Fibroblast of skin of left quadriceps (primary cell): Measurements from ENCODE around the gene TOR1A.
A peak's percentile ranks its signal among the peaks of the same experiment; 100 is the strongest.

ENCODE experiments used
- DNase-seq, 2 experiments: peaks; one replicate each; pipeline ENCODE4 v3.0.0-alpha.2; 2013; ENCODE audit warnings: low read depth in 2 of 2

The TOR1A gene

GRCh38 chr9:129823935-129824601 lies at the start of gene TOR1A:
TOR1A (minus strand) TSS chr9:129824136; CDS start chr9:129824085, 51 bp downstream.
- peak; percentile 88 to 90 for DNase-seq

GRCh38 chr9:129871046-129871445 lies 47.1 kb upstream of the TOR1A start:
- no peak for DNase-seq

GRCh38 chr9:129869585-129870501 lies 45.9 kb upstream of the TOR1A start:
- DNase-seq, result no peak

GRCh38 chr9:129868872-129869486 lies 45.0 kb upstream of the TOR1A start:
- no peak for DNase-seq

GRCh38 chr9:129868023-129868871 lies 44.3 kb upstream of the TOR1A start:
- no peak for DNase-seq

GRCh38 chr9:129867136-129868022 lies 43.4 kb upstream of the TOR1A start:
- DNase-seq, result no peak

GRCh38 chr9:129866394-129867135 lies 42.6 kb upstream of the TOR1A start:
- no peak for DNase-seq

GRCh38 chr9:129865668-129866320 lies 41.9 kb upstream of the TOR1A start:
- DNase-seq, result no peak

- DNase-seq, result no peak
Measured at GRCh38 chr9:129864991-129865647, 41.2 kb upstream of the TOR1A start.

- peak; percentile 67 to 72 for DNase-seq
Measured at GRCh38 chr9:129863059-129863690, 39.2 kb upstream of the TOR1A start.

GRCh38 chr9:129861447-129861827 lies 37.5 kb upstream of the TOR1A start:
- DNase-seq, result no peak

- no peak for DNase-seq
Measured at GRCh38 chr9:129860653-129861446, 36.9 kb upstream of the TOR1A start.

- no peak for DNase-seq
Measured at GRCh38 chr9:129858167-129858962, 34.4 kb upstream of the TOR1A start.

GRCh38 chr9:129857207-129857606 lies 33.3 kb upstream of the TOR1A start:
- DNase-seq, result no peak

- no peak for DNase-seq
Measured at GRCh38 chr9:129854588-129855110, 30.7 kb upstream of the TOR1A start.

- no peak for DNase-seq
Measured at GRCh38 chr9:129853614-129854013, 29.7 kb upstream of the TOR1A start.
